ENCODE measurements around the gene STARD3NL.

DNA sequence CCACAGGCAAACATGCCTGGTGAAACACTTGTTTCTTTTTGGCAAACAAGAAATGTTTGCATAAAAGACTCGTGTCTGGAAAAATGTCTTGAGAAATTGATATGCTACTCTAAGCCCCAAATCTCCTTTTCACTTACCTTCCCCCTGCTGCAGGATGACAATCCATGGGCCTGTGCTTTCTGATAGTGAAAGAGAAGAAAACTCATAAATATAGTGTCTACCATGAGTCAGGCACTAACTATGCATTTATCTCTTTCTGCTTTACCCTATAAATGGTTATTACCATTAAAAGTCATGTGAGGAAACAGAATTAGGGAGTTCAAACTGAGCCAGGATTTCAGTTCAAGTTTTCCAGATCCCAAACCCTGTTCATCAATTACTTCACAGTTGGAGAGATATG is 102.0 kb downstream of the STARD3NL start:
- no peak for TF ChIP-seq IKZF1 (IDR thresholded peaks at IDR 0.05)
- TF ChIP-seq, protein P1, sequence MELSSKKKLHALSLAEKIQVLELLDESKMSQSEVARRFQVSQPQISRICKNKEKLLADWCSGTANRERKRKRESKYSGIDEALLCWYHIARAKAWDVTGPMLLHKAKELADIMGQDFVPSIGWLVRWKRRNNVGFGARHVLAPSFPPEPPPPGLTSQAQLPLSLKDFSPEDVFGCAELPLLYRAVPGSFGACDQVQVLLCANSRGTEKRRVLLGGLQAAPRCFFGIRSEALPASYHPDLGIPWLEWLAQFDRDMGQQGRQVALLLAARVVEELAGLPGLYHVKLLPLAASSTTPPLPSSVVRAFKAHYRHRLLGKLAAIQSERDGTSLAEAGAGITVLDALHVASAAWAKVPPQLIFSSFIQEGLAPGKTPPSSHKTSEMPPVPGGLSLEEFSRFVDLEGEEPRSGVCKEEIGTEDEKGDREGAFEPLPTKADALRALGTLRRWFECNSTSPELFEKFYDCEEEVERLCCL (CRISPR knock-in tag; IDR thresholded peaks at IDR 0.05; ENCODE audit: borderline replicate concordance): no peak
- no peak for TF ChIP-seq ZNF547 (CRISPR knock-in tag; IDR thresholded peaks at IDR 0.05)
- TF ChIP-seq, protein P2, sequence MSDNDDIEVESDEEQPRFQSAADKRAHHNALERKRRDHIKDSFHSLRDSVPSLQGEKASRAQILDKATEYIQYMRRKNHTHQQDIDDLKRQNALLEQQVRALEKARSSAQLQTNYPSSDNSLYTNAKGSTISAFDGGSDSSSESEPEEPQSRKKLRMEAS (IDR thresholded peaks at IDR 0.05): no peak
- TF ChIP-seq, protein P3, sequence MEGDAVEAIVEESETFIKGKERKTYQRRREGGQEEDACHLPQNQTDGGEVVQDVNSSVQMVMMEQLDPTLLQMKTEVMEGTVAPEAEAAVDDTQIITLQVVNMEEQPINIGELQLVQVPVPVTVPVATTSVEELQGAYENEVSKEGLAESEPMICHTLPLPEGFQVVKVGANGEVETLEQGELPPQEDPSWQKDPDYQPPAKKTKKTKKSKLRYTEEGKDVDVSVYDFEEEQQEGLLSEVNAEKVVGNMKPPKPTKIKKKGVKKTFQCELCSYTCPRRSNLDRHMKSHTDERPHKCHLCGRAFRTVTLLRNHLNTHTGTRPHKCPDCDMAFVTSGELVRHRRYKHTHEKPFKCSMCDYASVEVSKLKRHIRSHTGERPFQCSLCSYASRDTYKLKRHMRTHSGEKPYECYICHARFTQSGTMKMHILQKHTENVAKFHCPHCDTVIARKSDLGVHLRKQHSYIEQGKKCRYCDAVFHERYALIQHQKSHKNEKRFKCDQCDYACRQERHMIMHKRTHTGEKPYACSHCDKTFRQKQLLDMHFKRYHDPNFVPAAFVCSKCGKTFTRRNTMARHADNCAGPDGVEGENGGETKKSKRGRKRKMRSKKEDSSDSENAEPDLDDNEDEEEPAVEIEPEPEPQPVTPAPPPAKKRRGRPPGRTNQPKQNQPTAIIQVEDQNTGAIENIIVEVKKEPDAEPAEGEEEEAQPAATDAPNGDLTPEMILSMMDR (CRISPR knock-in tag; IDR thresholded peaks at IDR 0.05): no peak
- no peak for TF ChIP-seq ETV5 (CRISPR knock-in tag; IDR thresholded peaks at IDR 0.05; ENCODE audit: borderline replicate concordance)
- TF ChIP-seq NR2F2 (IDR thresholded peaks at IDR 0.05; ENCODE audit: borderline replicate concordance, low read depth): no peak
- no peak for TF ChIP-seq ZEB1 (IDR thresholded peaks at IDR 0.05; ENCODE audit: insufficient replicate concordance, low read depth)
- TF ChIP-seq ZNF317 (CRISPR knock-in tag; IDR thresholded peaks at IDR 0.05): no peak
- no peak for TF ChIP-seq ZMYM3 (CRISPR knock-in tag; IDR thresholded peaks at IDR 0.05)
- TF ChIP-seq, protein P4, sequence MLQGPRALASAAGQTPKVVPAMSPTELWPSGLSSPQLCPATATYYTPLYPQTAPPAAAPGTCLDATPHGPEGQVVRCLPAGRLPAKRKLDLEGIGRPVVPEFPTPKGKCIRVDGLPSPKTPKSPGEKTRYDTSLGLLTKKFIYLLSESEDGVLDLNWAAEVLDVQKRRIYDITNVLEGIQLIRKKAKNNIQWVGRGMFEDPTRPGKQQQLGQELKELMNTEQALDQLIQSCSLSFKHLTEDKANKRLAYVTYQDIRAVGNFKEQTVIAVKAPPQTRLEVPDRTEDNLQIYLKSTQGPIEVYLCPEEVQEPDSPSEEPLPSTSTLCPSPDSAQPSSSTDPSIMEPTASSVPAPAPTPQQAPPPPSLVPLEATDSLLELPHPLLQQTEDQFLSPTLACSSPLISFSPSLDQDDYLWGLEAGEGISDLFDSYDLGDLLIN (CRISPR knock-in tag; IDR thresholded peaks at IDR 0.05; ENCODE audit: borderline replicate concordance): no peak
